Fibroblast of pulmonary artery (primary cell): ENCODE results near the gene TES.

Source experiments
- DNase-seq: peaks from one replicate; pipeline ENCODE4 v3.0.0-alpha.2; 2010; ENCODE audit warnings: low read depth
- H3K4me3 ChIP-seq: replicated peaks from 2 replicates; pipeline ENCODE4 v1.5.1; 2011; ENCODE audit warnings: low read depth, mild to moderate bottlenecking, control low read depth, low read length, moderate library complexity
- CTCF ChIP-seq: IDR thresholded peaks from 2 replicates; pipeline ENCODE4 v1.5.1; 2011; ENCODE audit warnings: mild to moderate bottlenecking, control low read depth, low read length, inconsistent platforms; ENCODE audit errors: missing control alignments

TES gene

GRCh38 chr7:116265881-116266280 lies 55.5 kb downstream of the TES start:
- H3K4me3 ChIP-seq, result no peak overlapping the region
- no peak for TF ChIP-seq CTCF
- no peak for DNase-seq

GRCh38 chr7:116269466-116269865 lies 59.1 kb downstream of the TES start:
- TF ChIP-seq CTCF, result no peak
- no peak for DNase-seq
- H3K4me3 ChIP-seq, result no peak overlapping the region

- peak overlapping the region; percentile 8 for H3K4me3 ChIP-seq
- TF ChIP-seq CTCF, result no peak
- DNase-seq, result peak; percentile 63
These were observed 61.0 kb downstream of the TES start for GRCh38 chr7:116271161-116271913.

GRCh38 chr7:116271963-116272886 lies 61.9 kb downstream of the TES start:
- peak; percentile 95 for DNase-seq
- TF ChIP-seq CTCF, result no peak
- peak overlapping the region; percentile 29 for H3K4me3 ChIP-seq

- no peak for TF ChIP-seq CTCF
- DNase-seq, result no peak
- H3K4me3 ChIP-seq, result no peak overlapping the region
These were observed 63.1 kb downstream of the TES start for GRCh38 chr7:116273283-116273917.

GRCh38 chr7:116273918-116274301 lies 63.6 kb downstream of the TES start:
- no peak for TF ChIP-seq CTCF
- DNase-seq, result no peak
- H3K4me3 ChIP-seq, result no peak overlapping the region
